GM13976 (cell line): ENCODE results near the gene NMD3.

Experiments
- DNase-seq: peaks from one replicate; pipeline ENCODE4 v3.0.0; 2012; ENCODE audit warnings: low spot score
- CTCF ChIP-seq: IDR thresholded peaks from 2 replicates; pipeline ENCODE4 v1.5.1; 2012; ENCODE audit warnings: borderline replicate concordance, mild to moderate bottlenecking; ENCODE audit not compliant: insufficient read depth; ENCODE audit errors: extremely low read depth, missing control alignments, control extremely low read depth
- in situ Hi-C: fragments of 300-500 bp; cut with MboI; formaldehyde crosslinking; loops from one replicate; pipeline ENCODE4 v1.12.0; 2022; ENCODE audit warnings: low sequenced_read_pairs, mixed read lengths, inconsistent platforms; ENCODE audit not compliant: unreplicated experiment

Gene NMD3

GRCh38 chr3:161284989-161285388 is 63.9 kb downstream of the NMD3 start:
- in situ Hi-C loops, result no loop called here
- no peak for TF ChIP-seq CTCF
- DNase-seq, result no peak

GRCh38 chr3:161289174-161289573 is 68.1 kb downstream of the NMD3 start:
- DNase-seq, result no peak
- in situ Hi-C loops, result no loop called here
- no peak for TF ChIP-seq CTCF

- no peak for TF ChIP-seq CTCF
Observed at GRCh38 chr3:161291191-161291901, 70.2 kb downstream of the NMD3 start.

GRCh38 chr3:161293381-161293780 is 72.3 kb downstream of the NMD3 start:
- TF ChIP-seq CTCF, result no peak
- in situ Hi-C loops, result no loop called here
- DNase-seq, result no peak

More at GRCh38 chr3:161291191-161291901, 70.2 kb downstream of the NMD3 start:
- DNase-seq, result no peak
- in situ Hi-C loops, result no loop called here

- DNase-seq, result no peak
- TF ChIP-seq CTCF, result no peak
- in situ Hi-C loops, result no loop called here
Observed at GRCh38 chr3:161295325-161295724, 74.2 kb downstream of the NMD3 start.

GRCh38 chr3:161296814-161297213 is 75.7 kb downstream of the NMD3 start:
- DNase-seq, result no peak
- in situ Hi-C loops, result no loop called here
- no peak for TF ChIP-seq CTCF
